ENCODE measurements around the gene DKK3.

DKK3 gene

GRCh38 chr11:11971906-11972547 lies 36.4 kb downstream of the DKK3 start:
- DNase-seq (ENCODE audit: low spot score) = no peak
- no peak for TF ChIP-seq CTCF (IDR thresholded peaks at IDR 0.05; ENCODE audit: borderline replicate concordance, control extremely low read depth, extremely low read depth, insufficient read depth, missing control alignments)
- in situ Hi-C loops (cut with MboI; ENCODE audit: low sequenced_read_pairs, unreplicated experiment) = no loop called here

GRCh38 chr11:11970556-11970955 lies 37.9 kb downstream of the DKK3 start:
- in situ Hi-C loops (cut with MboI; ENCODE audit: low sequenced_read_pairs, unreplicated experiment) = no loop called here
- no peak for DNase-seq (ENCODE audit: low spot score)
- no peak for TF ChIP-seq CTCF (IDR thresholded peaks at IDR 0.05; ENCODE audit: borderline replicate concordance, control extremely low read depth, extremely low read depth, insufficient read depth, missing control alignments)

- no peak for DNase-seq (ENCODE audit: low spot score)
- in situ Hi-C loops (cut with MboI; ENCODE audit: low sequenced_read_pairs, unreplicated experiment) = loop anchor here (10.0 kb wide), 1 partner anchor 165 kb away; no protein-coding TSS in a partner anchor
- no peak for TF ChIP-seq CTCF (IDR thresholded peaks at IDR 0.05; ENCODE audit: borderline replicate concordance, control extremely low read depth, extremely low read depth, insufficient read depth, missing control alignments)
Observed at GRCh38 chr11:11969380-11970215, 38.8 kb downstream of the DKK3 start.

- DNase-seq (ENCODE audit: low spot score) = no peak
- TF ChIP-seq CTCF (IDR thresholded peaks at IDR 0.05; ENCODE audit: borderline replicate concordance, control extremely low read depth, extremely low read depth, insufficient read depth, missing control alignments) = no peak
- in situ Hi-C loops (cut with MboI; ENCODE audit: low sequenced_read_pairs, unreplicated experiment) = loop anchor here (10.0 kb wide), 1 partner anchor 164 kb away; no protein-coding TSS in a partner anchor
Observed at GRCh38 chr11:11968511-11969280, 39.7 kb downstream of the DKK3 start.

GRCh38 chr11:11967669-11968510 lies 40.5 kb downstream of the DKK3 start:
- in situ Hi-C loops (cut with MboI; ENCODE audit: low sequenced_read_pairs, unreplicated experiment) = loop anchor here (10.0 kb wide), 1 partner anchor 163 kb away; no protein-coding TSS in a partner anchor
- DNase-seq (ENCODE audit: low spot score) = no peak
- no peak for TF ChIP-seq CTCF (IDR thresholded peaks at IDR 0.05; ENCODE audit: borderline replicate concordance, control extremely low read depth, extremely low read depth, insufficient read depth, missing control alignments)

All from GM13976 (cell line).